DMS53 treated with DMSO at 0.1 percent for 48 hours (cell line): ENCODE measurements around the gene SGMS2.

Source experiments
- DNase-seq: peaks from one replicate; lab custom pipeline; 2025; ENCODE audit not compliant: unreplicated experiment; lab: John Stamatoyannopoulos, UW

Gene SGMS2

DNA sequence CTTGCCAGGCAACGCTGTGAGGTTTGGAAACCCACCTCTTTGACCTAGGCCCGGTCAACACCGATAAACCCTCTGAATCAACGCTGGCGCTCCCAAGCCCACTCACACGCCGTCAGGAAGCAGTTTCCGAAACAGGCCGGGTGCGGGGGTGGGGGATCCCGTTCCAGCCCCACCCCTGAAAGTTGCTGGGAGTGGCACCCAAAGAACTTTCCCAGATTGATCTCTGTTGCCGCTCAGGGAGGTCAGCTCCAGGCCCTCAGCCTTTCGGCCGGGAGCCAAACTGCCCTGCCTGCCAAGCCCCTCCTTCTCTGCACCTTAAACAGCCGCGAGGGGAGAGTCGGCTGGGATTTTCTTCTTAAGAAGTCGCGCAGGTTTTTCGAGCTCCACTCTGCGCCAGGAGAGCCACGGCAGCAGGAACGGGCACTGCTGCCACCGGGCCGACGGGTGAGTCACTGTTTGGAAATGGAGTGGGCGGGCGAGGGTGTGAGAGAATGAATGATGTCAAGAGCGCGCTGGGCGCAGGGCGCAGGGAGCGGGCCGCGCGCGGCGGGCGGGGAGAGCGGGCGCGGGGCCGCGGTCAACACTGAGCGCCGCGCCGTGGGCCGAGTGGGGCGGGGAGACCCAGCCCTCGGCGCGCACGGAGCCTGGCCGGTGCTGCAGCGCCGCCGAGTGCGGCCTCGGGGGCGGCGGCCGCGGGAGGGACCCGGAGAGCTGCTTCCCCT is at the start of gene SGMS2:
TSS of gene SGMS2 (plus strand) at position 583 of the 722 bp plus-strand sequence. CDS start 70,622 bp downstream, outside the sequence.
- peak; percentile 59 for DNase-seq

- DNase-seq = no peak
Observed at GRCh38 chr4:107777890-107778289, 46.8 kb upstream of the SGMS2 start.

DNA sequence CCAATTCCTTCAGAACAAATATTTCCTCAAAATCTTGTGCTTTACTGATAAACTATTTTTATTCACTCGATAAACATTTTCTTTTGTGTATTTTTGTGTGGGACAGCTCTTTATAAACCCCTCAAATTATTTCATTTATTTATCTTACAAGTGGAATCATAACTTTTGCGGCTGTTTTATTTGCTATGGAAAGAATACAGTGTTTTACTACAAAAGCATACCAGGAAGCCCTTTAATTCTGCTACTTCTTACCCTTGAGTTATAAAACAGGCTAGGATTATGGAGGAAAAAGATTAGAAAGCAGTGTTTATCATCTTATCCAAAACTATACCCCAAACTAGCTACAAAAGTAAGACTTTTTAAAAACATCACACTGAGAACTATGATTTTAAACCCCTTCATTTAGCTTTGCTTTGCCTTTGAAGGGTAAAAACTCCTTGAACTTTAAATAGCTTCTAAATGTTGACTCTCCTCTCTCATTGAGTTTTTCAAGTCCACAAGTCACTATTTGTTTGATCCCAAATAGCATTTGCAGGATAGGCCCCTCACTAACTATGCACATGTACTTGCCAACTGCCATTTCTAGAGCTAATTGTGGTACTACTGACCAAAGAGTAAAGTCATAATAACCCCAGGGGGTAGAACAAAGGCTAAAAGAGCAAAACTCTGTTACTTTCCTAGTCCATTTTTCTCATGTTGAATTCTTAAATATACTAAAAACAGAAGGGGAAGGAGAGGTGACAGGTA is 45.8 kb upstream of the SGMS2 start:
- DNase-seq = no peak

- no peak for DNase-seq
Observed at GRCh38 chr4:107780665-107781064, 44.1 kb upstream of the SGMS2 start.

DNA sequence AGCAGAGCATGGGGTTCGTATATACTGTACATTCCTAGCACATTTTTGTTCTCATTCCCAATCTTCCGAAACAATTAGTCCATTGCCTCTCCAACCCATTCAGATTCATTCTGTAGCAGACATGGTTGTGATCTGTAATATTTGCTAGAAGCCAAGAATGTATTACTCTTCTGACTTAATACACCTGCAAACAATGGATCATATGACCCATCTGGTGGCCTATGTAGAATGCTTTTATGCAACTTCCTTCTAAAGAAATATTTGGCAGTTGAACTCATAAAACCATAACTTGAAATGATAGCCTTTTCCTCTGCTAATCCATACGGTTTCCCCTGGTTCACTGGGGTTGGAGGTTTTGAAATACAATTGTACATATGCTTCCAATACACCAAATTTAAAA is 32.8 kb upstream of the SGMS2 start:
- no peak for DNase-seq

- DNase-seq = no peak
Observed at GRCh38 chr4:107792711-107793110, 32.0 kb upstream of the SGMS2 start.

DNA sequence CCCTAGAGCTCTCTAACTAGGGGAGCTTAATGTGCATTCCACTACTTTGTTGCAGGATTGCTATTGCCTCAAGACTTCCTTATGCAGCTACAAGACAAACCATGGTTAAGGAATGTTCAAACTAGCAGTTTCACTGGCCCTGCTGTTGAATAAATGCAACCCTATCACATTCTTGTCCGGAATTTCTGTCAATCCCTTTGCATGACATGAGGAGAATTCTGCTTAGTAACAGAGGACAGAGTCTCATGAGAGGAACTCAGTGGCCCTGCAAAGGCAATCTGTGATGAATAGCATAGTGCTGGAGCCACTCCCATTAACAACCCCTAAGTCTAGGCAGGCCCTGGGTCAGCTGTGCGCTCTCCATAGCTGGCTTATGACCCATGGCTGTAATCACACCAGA is 30.7 kb upstream of the SGMS2 start:
- DNase-seq = no peak

GRCh38 chr4:107799669-107800450 is 24.9 kb upstream of the SGMS2 start:
- no peak for DNase-seq

- no peak for DNase-seq
Observed at GRCh38 chr4:107800706-107801105, 24.0 kb upstream of the SGMS2 start.

- peak; percentile 20 for DNase-seq
Observed at GRCh38 chr4:107801766-107802211, 22.9 kb upstream of the SGMS2 start.

- DNase-seq = no peak
Observed at GRCh38 chr4:107804956-107805355, 19.8 kb upstream of the SGMS2 start.

- DNase-seq = no peak
Observed at GRCh38 chr4:107806196-107806595, 18.5 kb upstream of the SGMS2 start.

DNA sequence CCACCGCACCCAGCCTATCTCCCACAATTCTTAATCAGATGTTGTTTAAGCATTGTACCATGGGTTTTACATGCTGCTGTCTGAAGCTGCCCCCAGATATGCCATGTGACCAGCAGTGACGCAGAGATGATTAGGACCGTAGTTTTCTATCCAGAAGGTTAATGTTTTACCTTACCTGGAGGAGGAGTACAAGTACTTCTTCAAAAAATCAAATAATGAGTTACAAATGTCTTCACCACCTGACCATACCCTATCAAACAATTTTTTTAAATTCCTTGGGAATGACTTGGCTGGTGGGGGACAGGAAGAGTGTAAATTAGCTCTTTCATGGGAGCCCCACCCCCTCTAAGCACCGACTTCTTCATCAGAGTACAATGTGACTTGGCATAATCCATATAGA is 16.2 kb upstream of the SGMS2 start:
- DNase-seq = no peak

DNA sequence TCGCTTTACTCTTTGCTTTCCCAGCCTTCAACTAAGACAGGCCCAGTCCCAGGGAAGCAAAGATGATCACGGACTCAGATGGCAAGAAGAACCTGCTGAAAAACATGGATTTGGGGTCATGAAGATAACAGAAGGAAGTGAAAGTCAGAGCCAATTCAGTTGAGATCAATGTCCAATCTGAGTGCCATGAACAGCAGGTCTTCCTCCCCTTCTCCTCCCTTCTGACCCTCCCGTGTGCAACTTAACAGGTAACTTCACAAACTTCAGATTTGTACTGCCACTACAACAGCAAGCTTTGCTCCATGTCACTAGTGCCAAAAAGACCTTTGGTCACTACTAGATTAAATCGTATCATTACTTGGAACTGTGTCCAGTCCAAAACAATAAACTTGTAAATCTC is 15.5 kb upstream of the SGMS2 start:
- DNase-seq = no peak

DNA sequence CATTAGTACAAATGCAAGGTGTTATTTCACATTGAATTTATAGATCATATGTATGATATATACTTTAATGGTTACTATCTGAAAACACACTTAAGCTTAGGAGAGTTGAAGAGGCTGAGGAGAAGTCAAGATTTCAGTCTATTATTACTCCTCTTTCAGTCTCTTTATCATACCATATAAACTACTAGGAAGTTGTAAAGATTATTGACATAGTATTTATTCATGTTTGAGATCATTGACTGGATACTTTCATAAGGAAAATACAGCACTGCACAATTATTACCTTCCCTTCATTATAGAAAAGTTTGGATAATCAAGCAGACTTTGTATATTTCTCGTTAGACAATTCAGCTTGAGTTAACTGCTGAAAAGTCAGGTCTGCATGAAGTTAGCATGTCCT is 10.0 kb upstream of the SGMS2 start:
- DNase-seq = no peak

DNA sequence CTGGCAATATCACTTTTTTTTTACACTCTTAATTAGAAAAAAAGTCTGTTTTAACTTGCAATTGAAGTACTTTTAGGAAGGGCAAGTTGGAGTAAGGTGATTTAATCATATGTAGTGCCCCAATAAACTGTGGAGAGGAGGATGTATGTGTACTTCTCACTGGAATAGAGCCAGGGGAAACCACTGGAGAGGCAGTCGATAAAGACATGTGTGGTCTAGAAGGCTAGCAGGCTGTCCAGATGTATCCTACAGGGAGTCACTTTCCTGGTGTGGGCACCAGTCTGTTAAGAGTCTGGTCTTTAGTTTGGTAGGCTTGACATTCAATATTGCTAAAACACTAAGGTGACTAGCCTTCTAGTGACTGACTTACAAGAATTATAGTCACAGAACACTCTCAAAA is 9.6 kb upstream of the SGMS2 start:
- DNase-seq = no peak

- no peak for DNase-seq
Observed at GRCh38 chr4:107818301-107818910, 6.3 kb upstream of the SGMS2 start.

DNA sequence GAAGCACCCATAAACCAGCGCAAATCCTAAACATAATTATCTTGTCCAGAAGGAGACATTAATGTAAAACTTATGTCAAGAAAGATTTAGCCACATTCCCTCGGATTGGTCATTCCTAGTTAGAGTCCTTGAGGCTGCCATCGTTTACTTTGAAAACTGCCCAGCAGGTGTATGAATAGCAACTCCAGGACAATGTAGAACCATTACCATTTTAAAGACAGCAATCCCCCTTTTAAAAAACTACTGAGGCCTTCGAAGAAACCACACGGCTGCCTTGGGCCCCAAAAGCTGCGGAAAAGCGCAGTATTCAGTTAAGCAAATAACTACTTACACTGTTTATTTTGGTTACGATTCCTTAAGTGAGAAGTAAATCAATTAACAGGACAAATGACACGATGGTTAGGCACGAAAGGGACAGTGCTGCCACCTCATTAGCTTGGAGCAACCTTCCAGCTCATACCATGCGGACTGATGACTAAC is 822 bp upstream of the SGMS2 start:
- no peak for DNase-seq

GRCh38 chr4:107825072-107825824 is 516 bp downstream of the SGMS2 start:
- no peak for DNase-seq

DNA sequence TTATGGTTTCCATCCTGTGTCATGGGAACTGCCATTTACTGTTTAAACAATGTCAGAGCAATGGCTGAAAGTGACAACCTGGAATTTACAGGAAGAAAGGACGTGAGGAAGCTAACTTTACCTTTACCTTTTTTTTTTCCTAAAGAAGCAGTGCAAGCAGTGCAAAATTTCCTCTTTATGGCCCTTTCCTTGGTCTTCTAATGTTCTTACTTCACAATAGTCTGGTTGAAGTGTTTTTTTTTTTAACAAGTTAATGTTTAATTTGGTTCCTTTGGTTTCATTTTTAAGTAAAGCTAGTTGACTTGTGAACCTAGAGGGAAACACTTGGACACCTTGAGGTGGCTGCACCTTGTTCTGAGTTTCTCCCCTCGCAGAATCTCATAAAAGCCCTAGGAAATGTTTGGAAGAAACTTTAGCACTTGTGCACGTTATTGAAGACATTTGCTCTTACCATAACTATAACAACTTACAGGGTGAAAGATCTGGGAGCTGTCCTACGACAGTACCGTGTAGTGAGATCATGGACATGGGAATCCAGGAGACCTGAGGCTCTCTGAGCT is 1.8 kb downstream of the SGMS2 start:
- DNase-seq = peak; percentile 24
